Ovary (tissue), 3 donors: ENCODE results near the gene PERCC1.

Experiments
- POLR2A ChIP-seq: fragments of 450-650 bp; IDR thresholded peaks from one replicate; pipeline ENCODE4 v1.6.1; 2017; ENCODE audit warnings: antibody characterized with exemption, mild to moderate bottlenecking, moderate library complexity
- TF ChIP-seq, protein P1 (sequence below), 3 donors: fragments of 450-650 bp in 2 of 3; fragments of 200-600 bp in 1 of 3; IDR thresholded peaks; one replicate each; pipeline versions ENCODE4 v1.5.1 to v1.8.0; 2016 to 2022; ENCODE audit warnings: antibody characterized with exemption in 3 of 3, mild to moderate bottlenecking in 1 of 3
- donor health status: DM: no; HTN: no; CAD: no.

DNA sequence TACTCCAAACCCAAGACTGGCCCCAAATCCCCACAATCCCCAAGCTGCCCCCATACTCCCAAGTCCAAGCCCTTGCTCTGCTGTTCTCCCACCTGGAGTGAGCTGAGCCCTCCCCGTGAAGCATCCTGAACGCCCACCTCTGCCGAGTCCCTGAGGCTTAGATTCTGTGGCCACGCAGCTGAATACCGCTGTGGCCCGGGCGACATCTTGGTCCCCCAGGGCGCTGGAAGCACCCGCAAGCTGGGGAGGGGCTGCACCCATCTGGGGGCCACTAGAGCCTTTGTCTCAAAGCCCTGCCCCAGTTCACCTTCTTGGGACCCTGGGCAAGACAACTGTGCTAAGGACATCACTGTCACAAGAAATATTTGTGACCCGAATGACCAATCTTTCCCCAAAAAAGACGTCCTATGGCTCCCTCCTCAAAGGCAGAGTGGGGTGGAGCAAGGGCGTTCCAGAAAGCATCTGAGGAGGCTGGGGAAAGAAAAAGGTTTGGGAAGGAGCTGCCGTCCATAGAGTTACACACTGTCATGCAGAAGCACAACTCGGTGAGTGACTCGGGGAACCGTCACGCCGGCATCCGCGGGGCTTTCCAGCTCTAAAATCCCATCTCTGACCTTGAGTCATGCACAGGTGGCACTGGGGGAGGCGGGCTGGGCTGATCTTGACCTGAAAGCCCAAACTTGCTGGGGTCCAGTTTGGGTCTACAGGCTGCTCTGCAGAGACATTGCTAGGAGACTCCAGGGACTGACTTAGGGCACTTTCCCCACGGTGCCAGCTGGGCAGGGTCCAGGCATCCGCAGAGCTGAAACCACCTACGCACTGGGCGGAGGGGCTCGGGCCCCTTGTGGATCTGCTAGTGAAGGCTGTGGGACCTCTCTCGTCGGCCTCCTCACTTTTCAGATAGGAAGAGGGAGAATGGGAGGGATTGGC is 51.3 kb downstream of the PERCC1 start:
- TF ChIP-seq, protein P1, sequence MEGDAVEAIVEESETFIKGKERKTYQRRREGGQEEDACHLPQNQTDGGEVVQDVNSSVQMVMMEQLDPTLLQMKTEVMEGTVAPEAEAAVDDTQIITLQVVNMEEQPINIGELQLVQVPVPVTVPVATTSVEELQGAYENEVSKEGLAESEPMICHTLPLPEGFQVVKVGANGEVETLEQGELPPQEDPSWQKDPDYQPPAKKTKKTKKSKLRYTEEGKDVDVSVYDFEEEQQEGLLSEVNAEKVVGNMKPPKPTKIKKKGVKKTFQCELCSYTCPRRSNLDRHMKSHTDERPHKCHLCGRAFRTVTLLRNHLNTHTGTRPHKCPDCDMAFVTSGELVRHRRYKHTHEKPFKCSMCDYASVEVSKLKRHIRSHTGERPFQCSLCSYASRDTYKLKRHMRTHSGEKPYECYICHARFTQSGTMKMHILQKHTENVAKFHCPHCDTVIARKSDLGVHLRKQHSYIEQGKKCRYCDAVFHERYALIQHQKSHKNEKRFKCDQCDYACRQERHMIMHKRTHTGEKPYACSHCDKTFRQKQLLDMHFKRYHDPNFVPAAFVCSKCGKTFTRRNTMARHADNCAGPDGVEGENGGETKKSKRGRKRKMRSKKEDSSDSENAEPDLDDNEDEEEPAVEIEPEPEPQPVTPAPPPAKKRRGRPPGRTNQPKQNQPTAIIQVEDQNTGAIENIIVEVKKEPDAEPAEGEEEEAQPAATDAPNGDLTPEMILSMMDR (IDR thresholded peaks at IDR 0.05): no peak
- no peak for TF ChIP-seq POLR2A
